ENCODE data around the gene ACIN1.

Gene ACIN1

DNA sequence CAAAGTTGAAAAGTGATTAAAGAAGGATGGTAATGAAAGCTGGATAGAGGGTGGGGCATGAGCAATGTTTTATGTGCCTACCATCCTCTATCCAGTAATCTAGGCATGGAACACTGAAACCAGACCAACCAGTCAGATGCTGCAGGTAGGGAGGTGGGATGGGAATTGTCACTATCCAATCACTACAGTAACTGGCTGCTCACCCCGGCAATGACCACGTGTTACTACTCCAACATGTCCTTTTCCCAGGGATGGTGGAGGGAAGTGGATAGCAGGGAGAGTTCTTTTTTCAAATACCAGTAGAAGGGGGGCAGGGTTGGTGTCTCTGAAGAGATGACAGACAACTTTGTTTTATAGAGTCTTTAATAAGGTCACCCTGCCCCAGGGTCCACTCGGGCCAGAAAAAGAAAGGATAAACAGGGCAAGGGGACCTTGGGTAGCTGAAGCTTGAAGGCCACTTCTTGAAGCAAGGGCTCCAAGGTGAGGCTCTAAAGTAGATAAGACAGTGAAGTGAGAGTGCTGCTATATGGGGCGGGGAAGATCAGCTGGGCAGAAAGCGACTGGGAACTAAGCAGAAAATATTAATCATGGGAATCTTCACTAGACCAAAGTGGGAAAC, 22.9 kb downstream of the ACIN1 start:
- peak overlapping the region; percentile 79 for H3K4me3 ChIP-seq (replicated peaks; ENCODE audit: low read depth, low read length)
- TF ChIP-seq, protein P1, sequence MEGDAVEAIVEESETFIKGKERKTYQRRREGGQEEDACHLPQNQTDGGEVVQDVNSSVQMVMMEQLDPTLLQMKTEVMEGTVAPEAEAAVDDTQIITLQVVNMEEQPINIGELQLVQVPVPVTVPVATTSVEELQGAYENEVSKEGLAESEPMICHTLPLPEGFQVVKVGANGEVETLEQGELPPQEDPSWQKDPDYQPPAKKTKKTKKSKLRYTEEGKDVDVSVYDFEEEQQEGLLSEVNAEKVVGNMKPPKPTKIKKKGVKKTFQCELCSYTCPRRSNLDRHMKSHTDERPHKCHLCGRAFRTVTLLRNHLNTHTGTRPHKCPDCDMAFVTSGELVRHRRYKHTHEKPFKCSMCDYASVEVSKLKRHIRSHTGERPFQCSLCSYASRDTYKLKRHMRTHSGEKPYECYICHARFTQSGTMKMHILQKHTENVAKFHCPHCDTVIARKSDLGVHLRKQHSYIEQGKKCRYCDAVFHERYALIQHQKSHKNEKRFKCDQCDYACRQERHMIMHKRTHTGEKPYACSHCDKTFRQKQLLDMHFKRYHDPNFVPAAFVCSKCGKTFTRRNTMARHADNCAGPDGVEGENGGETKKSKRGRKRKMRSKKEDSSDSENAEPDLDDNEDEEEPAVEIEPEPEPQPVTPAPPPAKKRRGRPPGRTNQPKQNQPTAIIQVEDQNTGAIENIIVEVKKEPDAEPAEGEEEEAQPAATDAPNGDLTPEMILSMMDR (IDR thresholded peaks at IDR 0.05; ENCODE audit: low read depth, low read length, missing control alignments) = no peak
- no peak for DNase-seq (ENCODE audit: extremely low read depth, low read depth)

DNA sequence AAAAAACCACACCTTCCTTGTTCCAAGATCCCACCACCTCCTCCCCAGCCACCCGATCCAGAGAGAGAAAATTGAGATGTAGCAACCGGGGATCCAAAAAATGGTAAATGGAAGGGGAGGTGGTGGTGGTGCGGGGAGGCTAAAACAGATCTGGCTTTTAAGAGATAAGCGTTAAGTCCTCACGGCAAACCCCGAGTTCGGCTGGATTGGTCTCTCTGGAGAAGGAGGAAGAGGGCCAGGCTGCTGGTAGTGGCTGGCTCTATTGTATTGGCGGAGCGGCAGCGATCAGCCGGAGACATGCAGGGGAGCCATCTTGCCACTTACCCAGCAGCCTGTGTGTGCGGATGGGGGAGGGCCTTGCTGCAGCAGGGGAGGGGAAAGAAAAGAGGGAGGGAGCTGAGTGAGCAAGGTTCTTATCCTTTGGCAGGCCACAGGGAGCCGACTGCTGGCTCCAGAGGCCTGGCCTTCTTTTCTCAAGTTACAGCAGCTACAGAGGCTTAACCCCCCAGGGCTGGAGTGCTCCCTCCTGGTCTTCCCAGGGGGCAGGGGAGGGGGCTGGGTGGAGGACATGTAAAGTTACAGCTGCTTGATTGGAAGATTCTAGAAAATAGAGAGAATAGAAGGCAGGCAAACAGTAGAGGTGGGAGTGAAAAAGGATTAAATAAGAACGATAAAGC, 23.6 kb downstream of the ACIN1 start:
- peak overlapping the region; percentile 79 for H3K4me3 ChIP-seq (replicated peaks; ENCODE audit: low read depth, low read length)
- DNase-seq (ENCODE audit: extremely low read depth, low read depth) = peak; percentile 87
- TF ChIP-seq, protein P1 (IDR thresholded peaks at IDR 0.05; ENCODE audit: low read depth, low read length, missing control alignments) = no peak

DNA sequence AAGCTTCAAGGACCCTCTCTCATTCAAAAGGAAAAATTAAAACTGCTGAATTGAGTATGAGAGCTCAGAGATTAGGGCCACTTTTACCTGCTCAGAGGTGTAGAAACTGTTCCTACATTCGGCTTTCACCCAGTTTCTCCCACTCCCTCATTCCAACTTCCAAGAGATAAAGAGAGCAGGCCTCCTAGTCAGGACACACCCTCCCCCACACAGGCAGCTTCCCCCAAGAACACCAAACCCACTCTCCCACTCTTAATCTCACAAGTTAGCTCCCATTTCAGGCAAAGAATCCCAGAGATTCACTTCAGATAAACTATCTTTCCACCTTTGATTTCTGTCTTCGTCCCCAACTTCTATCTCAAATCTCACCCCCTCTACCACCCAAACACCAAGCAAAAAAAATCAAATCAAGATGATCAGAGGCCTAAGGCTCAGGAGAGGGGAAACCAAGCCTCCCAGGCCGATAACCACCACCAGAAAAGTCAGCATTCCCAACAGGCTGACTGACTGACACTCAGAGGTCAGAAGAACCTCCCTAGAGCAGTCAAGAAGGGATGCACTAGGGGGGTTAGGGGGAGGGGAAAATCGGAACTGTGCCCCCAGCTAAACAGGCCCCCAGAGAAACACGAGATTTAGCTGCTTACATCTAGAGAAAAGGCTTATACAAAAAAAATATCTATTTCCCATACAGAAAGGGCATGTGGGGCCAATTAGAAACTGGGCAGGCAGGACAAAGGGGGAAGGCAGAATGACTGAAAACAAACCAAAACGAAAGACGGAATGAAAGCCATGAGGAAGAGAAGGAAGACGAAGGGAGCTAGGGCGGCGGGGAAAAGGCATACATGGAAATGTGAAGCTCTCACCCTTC, 24.4 kb downstream of the ACIN1 start:
- H3K4me3 ChIP-seq (replicated peaks; ENCODE audit: low read depth, low read length) = peak overlapping the region; percentile 79
- TF ChIP-seq, protein P1 (IDR thresholded peaks at IDR 0.05; ENCODE audit: low read depth, low read length, missing control alignments) = no peak
- no peak for DNase-seq (ENCODE audit: extremely low read depth, low read depth)

DNA sequence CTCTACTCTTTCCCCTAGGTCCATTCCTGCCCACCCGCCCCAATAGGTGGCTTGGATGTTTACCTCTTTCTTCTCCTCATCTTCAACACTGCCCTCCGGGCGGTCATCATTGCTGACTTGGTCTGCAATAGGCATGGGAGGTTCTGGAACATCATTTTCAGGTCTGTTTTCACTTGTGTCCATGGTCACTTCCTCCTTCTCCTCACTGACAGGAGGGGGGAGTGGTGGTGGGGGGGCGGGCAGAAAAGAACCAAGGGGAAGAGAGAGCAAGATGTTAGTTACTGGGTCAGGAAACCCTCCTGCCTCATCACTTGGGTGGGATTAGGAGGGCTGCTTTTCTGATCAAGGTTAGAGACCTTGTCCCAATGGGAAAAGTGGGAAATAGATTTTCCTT, 25.5 kb downstream of the ACIN1 start:
- DNase-seq (ENCODE audit: extremely low read depth, low read depth) = no peak
- peak overlapping the region; percentile 79 for H3K4me3 ChIP-seq (replicated peaks; ENCODE audit: low read depth, low read length)
- TF ChIP-seq, protein P1 (IDR thresholded peaks at IDR 0.05; ENCODE audit: low read depth, low read length, missing control alignments) = no peak

DNA sequence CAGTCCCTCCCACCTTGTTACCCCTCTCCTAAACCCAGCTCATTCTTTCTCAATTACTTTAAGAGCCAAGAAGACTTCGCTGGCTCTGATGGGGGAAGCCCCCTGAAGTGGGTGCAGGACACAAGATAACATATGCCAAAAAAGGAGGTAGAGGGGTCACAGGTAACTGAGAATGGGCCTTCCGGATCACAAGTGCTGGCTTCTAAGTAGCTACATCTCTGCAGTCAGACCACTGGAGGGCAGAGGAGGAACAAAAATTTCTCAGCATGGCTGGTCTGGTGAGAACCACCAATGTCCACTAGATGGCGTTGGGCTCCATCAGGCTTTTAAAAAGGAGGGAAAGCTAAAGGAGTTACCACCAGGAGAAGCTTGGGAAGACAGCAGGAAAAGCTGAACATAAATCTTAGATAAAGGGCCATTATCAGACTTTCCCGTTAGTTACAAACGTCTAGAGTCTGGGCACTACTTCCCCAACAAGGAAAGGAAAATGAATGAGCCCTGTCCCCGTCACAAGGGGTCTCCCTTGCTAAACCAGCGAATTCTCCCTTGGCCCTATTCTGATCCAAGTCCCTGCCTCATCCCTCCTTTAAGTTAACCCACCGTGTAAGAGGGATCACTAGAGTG, 26.0 kb downstream of the ACIN1 start:
- TF ChIP-seq, protein P1 (IDR thresholded peaks at IDR 0.05; ENCODE audit: low read depth, low read length, missing control alignments) = peak; percentile 100
- DNase-seq (ENCODE audit: extremely low read depth, low read depth) = peak; percentile 92
- peak overlapping the region; percentile 79 for H3K4me3 ChIP-seq (replicated peaks; ENCODE audit: low read depth, low read length)
